Liver (tissue), 9 donors: ENCODE data around the gene LELP1. TPM values are rescaled to one million over a fixed set of nuclear protein-coding genes. Genes with fewer than 3 reads are reported as not detected.
A peak's percentile ranks its signal among the peaks of the same experiment; 100 is the strongest.
"Not testable (repeated sequence)": the region's sequence is repeated elsewhere in the genome, so short reads cannot be mapped to it uniquely, and the experiment has no call there.

Source experiments
- DNase-seq: peaks from one replicate; pipeline ENCODE4 v3.0.0-alpha.2; 2017; ENCODE audit warnings: low spot score
- H3K27ac ChIP-seq, 2 donors: one replicate each; pipeline ENCODE4 v1.7.0; 2013; ENCODE audit warnings: inconsistent platforms in 2 of 2, low read length in 2 of 2, control low read depth in 1 of 2, low read depth in 1 of 2, mild to moderate bottlenecking in 1 of 2
- H3K27me3 ChIP-seq, 4 donors: one replicate each; pipeline versions ENCODE4 v1.6.1 to v1.7.0; 2013; ENCODE audit warnings: low read length in 3 of 4, inconsistent platforms in 1 of 4, mild to moderate bottlenecking in 1 of 4, moderate library complexity in 1 of 4; ENCODE audit not compliant: control insufficient read depth in 4 of 4, insufficient read depth in 4 of 4
- H3K36me3 ChIP-seq, 4 donors: one replicate each; pipeline versions ENCODE4 v1.6.1 to v1.7.0; 2013; ENCODE audit warnings: low read length in 3 of 4, mild to moderate bottlenecking in 3 of 4, low read depth in 1 of 4, moderate library complexity in 1 of 4; ENCODE audit not compliant: control insufficient read depth in 4 of 4, insufficient read depth in 3 of 4
- H3K4me1 ChIP-seq, 4 donors: one replicate each; pipeline versions ENCODE4 v1.6.1 to v1.7.0; 2013; ENCODE audit warnings: low read length in 3 of 4, mild to moderate bottlenecking in 3 of 4, moderate library complexity in 1 of 4; ENCODE audit not compliant: control insufficient read depth in 4 of 4, insufficient read depth in 4 of 4
- H3K4me3 ChIP-seq, 3 donors: one replicate each; pipeline versions ENCODE4 v1.6.1 to v1.7.0; 2013; ENCODE audit warnings: low read length in 3 of 3, control low read depth in 1 of 3, low read depth in 1 of 3, mild to moderate bottlenecking in 1 of 3
- H3K9ac ChIP-seq, 2 donors: one replicate each; pipeline ENCODE4 v1.7.0; 2013; ENCODE audit warnings: low read length in 2 of 2, mild to moderate bottlenecking in 2 of 2, moderate library complexity in 2 of 2, control low read depth in 1 of 2, low read depth in 1 of 2
- H3K9me3 ChIP-seq, 4 donors: one replicate each; pipeline versions ENCODE4 v1.6.1 to v1.7.0; 2013; ENCODE audit warnings: low read length in 3 of 4; ENCODE audit not compliant: control insufficient read depth in 4 of 4
- CTCF ChIP-seq: fragments of 150-350 bp; IDR thresholded peaks from 2 replicates; pipeline ENCODE4 v1.5.1; 2017; ENCODE audit warnings: improper control_type of control experiment, low read depth, low read length; ENCODE audit not compliant: missing input control
- FOXA2 ChIP-seq: IDR thresholded peaks from 2 replicates; pipeline ENCODE4 v1.6.1; 2016; ENCODE audit warnings: antibody characterized with exemption
- HNF4G ChIP-seq: IDR thresholded peaks from 2 replicates; pipeline ENCODE4 v1.6.1; 2016; ENCODE audit warnings: antibody characterized with exemption
- JUND ChIP-seq, 2 donors: IDR thresholded peaks; 2 replicates each; pipeline ENCODE4 v1.6.1; 2016; ENCODE audit warnings: antibody characterized with exemption in 2 of 2
- NR2F2 ChIP-seq: IDR thresholded peaks from 2 replicates; pipeline ENCODE4 v1.6.1; 2016; ENCODE audit warnings: antibody characterized with exemption
- RAD21 ChIP-seq, 2 donors: IDR thresholded peaks; 2 replicates each; pipeline ENCODE4 v1.6.1; 2016; ENCODE audit warnings: antibody characterized with exemption in 2 of 2, mild to moderate bottlenecking in 2 of 2
- RXRA ChIP-seq, 2 donors: IDR thresholded peaks; 2 replicates each; pipeline ENCODE4 v1.6.1; 2017 to 2018; ENCODE audit warnings: antibody characterized with exemption in 2 of 2, mild to moderate bottlenecking in 1 of 2
- SP1 ChIP-seq: IDR thresholded peaks from 2 replicates; pipeline ENCODE4 v1.6.1; 2018; ENCODE audit warnings: antibody characterized with exemption, mild to moderate bottlenecking
- WGBS: extraction: QIAGEN DNeasy Blood & Tissue Kit; methylation state at CpG from one replicate; pipeline ENCODE4 v1.1.7; 2013; 5-methylcytosine and 5-hydroxymethylcytosine counted together
- polyA plus RNA-seq, 2 donors: library from polyadenylated mRNA; stranded (reverse) in 1 of 2; unstranded in 1 of 2; fragments of 200-250 nt in 1 of 2; fragments of >200 nt in 1 of 2; fragmentation: Nextera tagmentation in 1 of 2; extraction: Ambion mirVana in 1 of 2; gene quantifications; one replicate each; pipeline versions ENCODE4 v1.2.1 to v1.2.3, GENCODE V29; 2013 to 2015
- total RNA-seq, 2 donors: library from RNA; depleted of rRNA; stranded (reverse); fragments of >200 nt; gene quantifications; one replicate each; pipeline ENCODE4 v1.2.3, GENCODE V29; 2014
- TF ChIP-seq, protein P1 (sequence below): IDR thresholded peaks from 2 replicates; pipeline ENCODE4 v1.6.1; 2016; ENCODE audit warnings: antibody characterized with exemption
- donor health status: healthy.
- donor health status: healthy.
- donor health status: healthy.
- donor health status: healthy.
- donor health status: healthy.

Gene LELP1
- total and polyA plus RNA-seq, 4 donors: not detected

GRCh38 chr1:153217744-153218416, 14.7 kb downstream of the LELP1 start:
- H3K4me1 ChIP-seq: no peaks in the 10 kb centered on the region
- no peak for DNase-seq
- no peaks in the 10 kb centered on the region for H3K36me3 ChIP-seq
- TF ChIP-seq, protein P1, sequence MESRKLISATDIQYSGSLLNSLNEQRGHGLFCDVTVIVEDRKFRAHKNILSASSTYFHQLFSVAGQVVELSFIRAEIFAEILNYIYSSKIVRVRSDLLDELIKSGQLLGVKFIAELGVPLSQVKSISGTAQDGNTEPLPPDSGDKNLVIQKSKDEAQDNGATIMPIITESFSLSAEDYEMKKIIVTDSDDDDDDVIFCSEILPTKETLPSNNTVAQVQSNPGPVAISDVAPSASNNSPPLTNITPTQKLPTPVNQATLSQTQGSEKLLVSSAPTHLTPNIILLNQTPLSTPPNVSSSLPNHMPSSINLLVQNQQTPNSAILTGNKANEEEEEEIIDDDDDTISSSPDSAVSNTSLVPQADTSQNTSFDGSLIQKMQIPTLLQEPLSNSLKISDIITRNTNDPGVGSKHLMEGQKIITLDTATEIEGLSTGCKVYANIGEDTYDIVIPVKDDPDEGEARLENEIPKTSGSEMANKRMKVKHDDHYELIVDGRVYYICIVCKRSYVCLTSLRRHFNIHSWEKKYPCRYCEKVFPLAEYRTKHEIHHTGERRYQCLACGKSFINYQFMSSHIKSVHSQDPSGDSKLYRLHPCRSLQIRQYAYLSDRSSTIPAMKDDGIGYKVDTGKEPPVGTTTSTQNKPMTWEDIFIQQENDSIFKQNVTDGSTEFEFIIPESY: no peak
- TF ChIP-seq NR2F2: no peak
- H3K9me3 ChIP-seq: no peaks in the 10 kb centered on the region
- H3K4me3 ChIP-seq: no peak overlapping the region
- H3K27me3 ChIP-seq: peaks cover 0 to 3% (median 0%) of the 10 kb centered on the region in 4 donors
- WGBS: 59% methylated on average over 2 of the region's 2 CpGs
- no peak overlapping the region for H3K27ac ChIP-seq
- H3K9ac ChIP-seq: no peak overlapping the region

DNA sequence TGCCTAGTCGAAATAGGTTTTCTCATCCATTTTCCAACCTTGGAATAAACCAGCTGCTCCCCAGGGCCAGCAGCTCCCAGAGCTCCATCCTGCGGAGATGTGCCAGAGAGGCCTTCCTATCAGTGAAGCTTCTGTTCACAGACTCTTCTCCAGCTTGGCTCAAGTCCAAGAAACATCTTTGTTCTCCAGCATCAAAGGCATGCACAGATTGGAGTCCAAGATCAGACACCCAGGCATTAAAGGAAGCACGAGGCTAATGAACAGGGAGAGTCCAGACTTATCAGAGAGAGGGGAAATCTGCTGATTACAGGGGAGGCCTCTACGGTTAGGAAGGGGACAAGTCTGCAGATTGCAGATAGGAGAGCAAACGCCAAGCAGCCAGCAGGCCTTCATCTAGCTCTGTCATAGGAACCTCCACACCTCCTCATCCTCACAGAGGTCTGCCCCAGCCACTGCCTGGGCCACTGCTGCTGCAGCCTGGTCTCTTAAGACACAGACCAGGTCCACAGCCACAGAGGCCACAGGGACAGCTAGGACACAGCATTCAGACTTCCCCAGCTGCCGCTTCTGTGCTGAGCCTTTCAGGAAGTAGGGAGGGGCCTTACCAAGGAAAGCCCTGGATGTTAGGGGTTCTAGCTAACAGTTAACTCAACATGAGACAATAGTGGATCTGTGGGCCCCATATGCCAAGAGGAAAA, 17.5 kb downstream of the LELP1 start:
- DNase-seq: no peak
- H3K4me3 ChIP-seq: no peak overlapping the region
- H3K27ac ChIP-seq: no peak overlapping the region
- TF ChIP-seq JUND (IDR thresholded peaks at IDR 0.05) (no peak), RXRA (IDR thresholded peaks at IDR 0.05) (no peak), FOXA2 (no peak), SP1 (no peak), HNF4G (no peak), RAD21 (IDR thresholded peaks at IDR 0.05) (no peak)
- peaks cover 0 to 3% (median under 1%) of the 10 kb centered on the region in 4 donors for H3K27me3 ChIP-seq
- no peak overlapping the region for H3K9ac ChIP-seq
- H3K36me3 ChIP-seq: no peaks in the 10 kb centered on the region
- no peaks in the 10 kb centered on the region for H3K9me3 ChIP-seq
- 60% methylated on average over 6 of the region's 6 CpGs for WGBS
- H3K4me1 ChIP-seq: no peaks in the 10 kb centered on the region

- WGBS: 42% methylated on average over 16 of the region's 16 CpGs
- not testable (repeated sequence) for H3K4me3 ChIP-seq
- peak; percentile 49 for DNase-seq
These were observed 20.0 kb downstream of the LELP1 start for GRCh38 chr1:153223040-153223891.

More at GRCh38 chr1:153223040-153223891, 20.0 kb downstream of the LELP1 start:
- not testable (repeated sequence) for H3K4me1 ChIP-seq, H3K27ac ChIP-seq, H3K9me3 ChIP-seq, H3K36me3 ChIP-seq, H3K27me3 ChIP-seq, H3K9ac ChIP-seq
- TF ChIP-seq CTCF: peak; percentile 59
- TF ChIP-seq RAD21 (IDR thresholded peaks at IDR 0.05): peak; percentile 70 to 76
